Endodermal cell (in vitro differentiated cells): ENCODE data around the gene PDGFC. TPM values are rescaled to one million over a fixed set of nuclear protein-coding genes. Genes with fewer than 3 reads are reported as not detected.
A peak's percentile ranks its signal among the peaks of the same experiment; 100 is the strongest.

ENCODE experiments used
- DNase-seq: peaks from one replicate; pipeline ENCODE4 v3.0.0-alpha.2; 2017
- H3K27ac ChIP-seq: 2 replicates; pipeline ENCODE4 v1.5.1; 2013; ENCODE audit warnings: mild to moderate bottlenecking, low read depth, low read length, moderate library complexity
- H3K27me3 ChIP-seq: 2 replicates; pipeline ENCODE4 v1.6.1; 2013; ENCODE audit warnings: mild to moderate bottlenecking, low read length, moderate library complexity; ENCODE audit not compliant: insufficient read depth, control insufficient read depth, poor library complexity, severe bottlenecking
- H3K36me3 ChIP-seq: 2 replicates; pipeline ENCODE4 v1.7.0; 2013; ENCODE audit warnings: mild to moderate bottlenecking, low read length, moderate library complexity; ENCODE audit not compliant: control insufficient read depth, insufficient read depth
- H3K4me1 ChIP-seq: one replicate; pipeline ENCODE4 v1.7.0; 2013; ENCODE audit warnings: low read length; ENCODE audit not compliant: control insufficient read depth, insufficient read depth
- H3K4me3 ChIP-seq: 2 replicates; pipeline ENCODE4 v1.5.1; 2013; ENCODE audit warnings: mild to moderate bottlenecking, low read length, moderate library complexity
- H3K9ac ChIP-seq: 2 replicates; pipeline ENCODE4 v1.6.1; 2013; ENCODE audit warnings: mild to moderate bottlenecking, low read length, moderate library complexity; ENCODE audit not compliant: poor library complexity, severe bottlenecking; ENCODE audit errors: extremely low read depth
- H3K9me3 ChIP-seq: 2 replicates; pipeline ENCODE4 v1.6.1; 2013; ENCODE audit warnings: mild to moderate bottlenecking, low read length, moderate library complexity; ENCODE audit not compliant: control insufficient read depth
- H3K27ac Mint-ChIP-seq: 2 replicates; pipeline ENCODE4 v1.8.0; 2020; ENCODE audit warnings: mixed read lengths
- H3K27me3 Mint-ChIP-seq: 2 replicates; pipeline ENCODE4 v1.8.0; 2021; ENCODE audit warnings: mild to moderate bottlenecking, mixed read lengths; ENCODE audit not compliant: insufficient read depth
- H3K36me3 Mint-ChIP-seq: 2 replicates; pipeline ENCODE4 v1.8.0; 2020; ENCODE audit warnings: low read depth, mixed read lengths
- H3K4me1 Mint-ChIP-seq: 2 replicates; pipeline ENCODE4 v1.8.0; 2020; ENCODE audit warnings: mixed read lengths
- H3K4me3 Mint-ChIP-seq: 2 replicates; pipeline ENCODE4 v1.8.0; 2020; ENCODE audit warnings: mild to moderate bottlenecking, moderate library complexity, mixed read lengths
- H3K9me3 Mint-ChIP-seq: 2 replicates; pipeline ENCODE4 v1.8.0; 2020; ENCODE audit warnings: mild to moderate bottlenecking, mixed read lengths
- CTCF ChIP-seq: fragments of 200-600 bp; sonication (generic); conservative IDR thresholded peaks from 2 replicates; pipeline ENCODE4 v1.5.0; 2021; ENCODE audit warnings: antibody characterized with exemption, mild to moderate bottlenecking
- WGBS, 2 experiments: methylation state at CpG; one replicate each; pipeline versions ENCODE4 v1.1.5 to v1.1.7; 2013; ENCODE audit warnings: missing lambda C conversion rate in 2 of 2, mixed read lengths in 1 of 2; ENCODE audit not compliant: insufficient coverage in 1 of 2, insufficient read length in 1 of 2; 5-methylcytosine and 5-hydroxymethylcytosine counted together
- total RNA-seq, 2 donors: library from RNA; stranded (reverse); fragmentation: NEBNext Ultra II Directional in 1 of 2; extraction: Animal tissue kit (Norgen Biotek cat#: 25700) in 1 of 2; gene quantifications; 2 replicates in 1 of 2; 3 replicates in 1 of 2; pipeline ENCODE4 v1.2.1, GENCODE V29; 2021

PDGFC gene
- total RNA-seq, 2 donors from 2014 or later: 5.5 to 6.8 TPM

DNA sequence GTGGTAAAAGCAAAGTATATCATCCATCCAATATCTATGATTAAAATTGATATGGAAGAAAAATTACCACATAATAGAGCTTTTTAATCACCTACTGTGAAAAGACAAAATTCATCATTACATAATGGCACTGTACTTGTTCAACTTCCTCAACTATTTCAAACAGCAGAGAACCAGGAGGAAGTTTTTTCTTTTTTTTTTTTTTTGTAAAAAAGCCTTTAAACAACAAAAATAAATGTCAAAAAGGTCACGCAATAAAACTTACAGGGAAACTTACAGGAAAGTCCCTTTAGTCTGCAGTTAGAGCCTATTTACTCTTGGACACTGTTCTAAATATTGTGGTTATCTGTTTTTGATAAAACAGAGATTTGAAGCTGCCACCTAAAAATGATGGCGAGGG, 4.8 kb downstream of the PDGFC start:
- H3K9me3 ChIP-seq: no peaks in the 10 kb centered on the region
- H3K27ac ChIP-seq: no peak overlapping the region
- Mint-ChIP-seq H3K36me3 (no peaks in the 10 kb centered on the region), H3K4me1 (peaks cover 13% of the 10 kb centered on the region), H3K9me3 (no peaks in the 10 kb centered on the region), H3K27ac (no peak overlapping the region), H3K4me3 (no peak overlapping the region), H3K27me3 (peaks cover 23% of the 10 kb centered on the region)
- DNase-seq: no peak
- H3K4me3 ChIP-seq: no peak overlapping the region
- no peak overlapping the region for H3K9ac ChIP-seq
- peaks cover 8% of the 10 kb centered on the region for H3K27me3 ChIP-seq
- WGBS, 2 experiments: 96% methylated on average over 2 of the region's 2 CpGs; no CpG with 5 or more reads in 1 of the 2 experiments
- no peak for TF ChIP-seq CTCF
- no peaks in the 10 kb centered on the region for H3K36me3 ChIP-seq
- H3K4me1 ChIP-seq: peaks cover 4% of the 10 kb centered on the region

DNA sequence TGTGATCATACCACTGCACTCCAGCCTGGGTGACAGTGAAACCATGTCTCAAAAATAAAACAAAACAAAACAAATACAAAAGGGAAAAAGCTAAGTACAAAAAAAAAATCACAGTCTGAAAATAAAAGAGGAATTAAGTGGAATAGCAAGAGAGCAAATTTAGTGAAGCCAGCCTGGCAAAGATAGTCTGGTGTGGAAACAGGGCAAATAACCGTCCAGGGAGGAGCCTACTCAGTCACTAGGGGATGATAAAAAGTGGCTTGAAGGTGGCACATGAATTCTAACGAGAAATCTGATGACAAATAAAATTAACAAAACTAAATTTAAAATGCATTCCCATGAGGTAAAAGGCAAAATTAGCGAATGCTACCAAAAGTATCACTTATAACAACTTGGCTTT, 8.2 kb downstream of the PDGFC start:
- Mint-ChIP-seq H3K4me3 (no peak overlapping the region), H3K4me1 (peaks cover 4% of the 10 kb centered on the region), H3K27me3 (no peaks in the 10 kb centered on the region), H3K9me3 (no peaks in the 10 kb centered on the region), H3K36me3 (no peaks in the 10 kb centered on the region), H3K27ac (no peak overlapping the region)
- Histone ChIP-seq H3K9ac (no peak overlapping the region), H3K9me3 (no peaks in the 10 kb centered on the region), H3K36me3 (no peaks in the 10 kb centered on the region), H3K4me1 (no peaks in the 10 kb centered on the region), H3K27me3 (no peaks in the 10 kb centered on the region), H3K4me3 (no peak overlapping the region), H3K27ac (no peak overlapping the region)
- no peak for TF ChIP-seq CTCF
- DNase-seq: no peak
- 91 to 93% methylated on average over 3 of the region's 3 CpGs for WGBS, 2 experiments

DNA sequence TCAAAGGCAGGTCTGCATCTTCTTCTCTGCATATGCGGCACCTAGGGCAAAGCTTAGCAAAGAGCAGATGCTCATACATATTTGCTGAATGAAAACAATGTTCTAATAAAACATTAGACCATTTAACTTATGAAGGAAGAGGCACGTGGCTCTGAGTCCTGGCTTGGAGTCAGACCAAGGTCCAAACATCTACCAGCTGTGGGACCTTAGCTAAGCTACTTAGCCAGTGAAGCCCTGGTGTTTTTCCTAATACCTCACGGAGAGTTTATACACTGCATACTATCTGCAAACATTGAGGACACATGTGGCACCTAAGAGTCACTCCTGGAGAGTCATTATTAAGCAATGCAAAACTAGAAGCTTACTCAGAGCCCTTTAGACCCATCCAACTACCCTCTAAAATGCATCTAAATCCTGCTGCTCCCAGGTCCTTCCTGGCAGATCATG, 9.0 kb downstream of the PDGFC start:
- Histone ChIP-seq H3K9me3 (no peaks in the 10 kb centered on the region), H3K36me3 (no peaks in the 10 kb centered on the region), H3K9ac (no peak overlapping the region), H3K4me1 (no peaks in the 10 kb centered on the region), H3K27ac (peak overlapping the region; percentile 67), H3K27me3 (no peaks in the 10 kb centered on the region), H3K4me3 (no peak overlapping the region)
- no peak for TF ChIP-seq CTCF
- H3K27me3 Mint-ChIP-seq: no peaks in the 10 kb centered on the region
- H3K4me3 Mint-ChIP-seq: no peak overlapping the region
- no peak for DNase-seq
- no peaks in the 10 kb centered on the region for H3K9me3 Mint-ChIP-seq
- no peak overlapping the region for H3K27ac Mint-ChIP-seq
- H3K4me1 Mint-ChIP-seq: peaks cover 4% of the 10 kb centered on the region
- no peaks in the 10 kb centered on the region for H3K36me3 Mint-ChIP-seq
- 80 to 83% methylated on average over 2 to 3 of the region's 3 CpGs for WGBS, 2 experiments
